Lung (tissue), 12 donors: ENCODE measurements around the gene PRX. TPM values are rescaled to one million over a fixed set of nuclear protein-coding genes. Genes with fewer than 3 reads are reported as not detected.

ENCODE experiments used
- ATAC-seq: fragments of 200-7000 bp; cut with Tn5 transposase; one replicate; pipeline ENCODE4 v1.9.1; 2020; ENCODE audit warnings: moderate number of reproducible peaks; ENCODE audit not compliant: insufficient read depth, low FRiP score
- DNase-seq, 3 donors: peaks; one replicate each; pipeline ENCODE4 v3.0.0-alpha.2; 2013 to 2017
- H3K27ac ChIP-seq, 2 donors: one replicate each; pipeline ENCODE4 v1.5.1; 2013; ENCODE audit warnings: mild to moderate bottlenecking in 2 of 2, moderate library complexity in 2 of 2, control low read depth in 1 of 2, inconsistent platforms in 1 of 2, low read depth in 1 of 2, low read length in 1 of 2
- H3K27me3 ChIP-seq, 3 donors: one replicate each; pipeline ENCODE4 v1.5.1; 2013; ENCODE audit warnings: low read length in 2 of 3; ENCODE audit not compliant: control insufficient read depth in 3 of 3, insufficient read depth in 3 of 3
- H3K36me3 ChIP-seq, 4 donors: one replicate each; pipeline ENCODE4 v1.5.1; 2013; ENCODE audit warnings: low read length in 4 of 4, mild to moderate bottlenecking in 1 of 4, moderate library complexity in 1 of 4; ENCODE audit not compliant: control insufficient read depth in 4 of 4, insufficient read depth in 4 of 4
- H3K4me1 ChIP-seq, 5 donors: one replicate each; pipeline ENCODE4 v1.5.1; 2013; ENCODE audit warnings: low read length in 5 of 5, mild to moderate bottlenecking in 2 of 5, moderate library complexity in 1 of 5; ENCODE audit not compliant: control insufficient read depth in 5 of 5, insufficient read depth in 5 of 5
- H3K4me3 ChIP-seq: one replicate; pipeline ENCODE4 v1.5.1; 2013; ENCODE audit warnings: mild to moderate bottlenecking, control low read depth, moderate library complexity
- H3K9ac ChIP-seq, 2 donors: one replicate each; pipeline ENCODE4 v1.5.1; 2013; ENCODE audit warnings: low read length in 2 of 2, control low read depth in 1 of 2; ENCODE audit not compliant: insufficient read depth in 1 of 2
- H3K9me3 ChIP-seq, 4 donors: one replicate each; pipeline ENCODE4 v1.5.1; 2013; ENCODE audit warnings: low read length in 3 of 4, mild to moderate bottlenecking in 1 of 4, moderate library complexity in 1 of 4; ENCODE audit not compliant: control insufficient read depth in 4 of 4, insufficient read depth in 3 of 4
- WGBS, 2 donors: extraction: QIAGEN DNeasy Blood & Tissue Kit; methylation state at CpG; one replicate each; pipeline ENCODE4 v1.1.7; 2013; 5-methylcytosine and 5-hydroxymethylcytosine counted together
- polyA plus RNA-seq, 2 donors: library from polyadenylated mRNA; stranded (reverse); fragments of 200-250 nt; gene quantifications; one replicate each; pipeline ENCODE4 v1.2.1, GENCODE V29; 2013
- total RNA-seq, 2 donors: library from RNA; depleted of rRNA in 1 of 2; stranded (reverse); fragments of >200 nt in 1 of 2; gene quantifications; one replicate each; pipeline ENCODE4 v1.2.1, GENCODE V29; 2014 to 2021
- TF ChIP-seq, protein P1 (sequence below): IDR thresholded peaks from 2 replicates; pipeline ENCODE4 v1.5.1; 2012; ENCODE audit warnings: mild to moderate bottlenecking; ENCODE audit errors: control extremely low read depth, extremely low read depth
- donor health status: control.
- donor health status: control.
- donor health status: Bipolar disorder and iron deficiency.
- donor health status: healthy.
- donor health status: DM: yes; HTN: yes; CAD: no.

The PRX gene
- total and polyA plus RNA-seq, 4 donors: 16.9 to 43.8 (median 27.9) TPM

- no peak for ATAC-seq
- WGBS, 2 donors: 81 to 84% methylated on average over 10 of the region's 10 CpGs
- Histone ChIP-seq H3K4me1 (peaks cover 0 to 8% (median 0%) of the 10 kb centered on the region in 5 donors), H3K36me3 (no peaks in the 10 kb centered on the region), H3K4me3 (no peak within 1 kb of the TSS), H3K9me3 (no peaks in the 10 kb centered on the region), H3K9ac (no peak within 1 kb of the TSS), H3K27me3 (no peaks in the 10 kb centered on the region), H3K27ac (no peak within 1 kb of the TSS)
- TF ChIP-seq, protein P1, sequence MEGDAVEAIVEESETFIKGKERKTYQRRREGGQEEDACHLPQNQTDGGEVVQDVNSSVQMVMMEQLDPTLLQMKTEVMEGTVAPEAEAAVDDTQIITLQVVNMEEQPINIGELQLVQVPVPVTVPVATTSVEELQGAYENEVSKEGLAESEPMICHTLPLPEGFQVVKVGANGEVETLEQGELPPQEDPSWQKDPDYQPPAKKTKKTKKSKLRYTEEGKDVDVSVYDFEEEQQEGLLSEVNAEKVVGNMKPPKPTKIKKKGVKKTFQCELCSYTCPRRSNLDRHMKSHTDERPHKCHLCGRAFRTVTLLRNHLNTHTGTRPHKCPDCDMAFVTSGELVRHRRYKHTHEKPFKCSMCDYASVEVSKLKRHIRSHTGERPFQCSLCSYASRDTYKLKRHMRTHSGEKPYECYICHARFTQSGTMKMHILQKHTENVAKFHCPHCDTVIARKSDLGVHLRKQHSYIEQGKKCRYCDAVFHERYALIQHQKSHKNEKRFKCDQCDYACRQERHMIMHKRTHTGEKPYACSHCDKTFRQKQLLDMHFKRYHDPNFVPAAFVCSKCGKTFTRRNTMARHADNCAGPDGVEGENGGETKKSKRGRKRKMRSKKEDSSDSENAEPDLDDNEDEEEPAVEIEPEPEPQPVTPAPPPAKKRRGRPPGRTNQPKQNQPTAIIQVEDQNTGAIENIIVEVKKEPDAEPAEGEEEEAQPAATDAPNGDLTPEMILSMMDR: no peak
- no peak for DNase-seq
Measured at GRCh38 chr19:40390084-40390742, 23.0 kb downstream of the PRX start, which contains the start of gene HIPK4. Gene HIPK4 (minus strand): TSS chr19:40390181. CDS start chr19:40389902, 279 bp downstream.

- no peak for ATAC-seq
- Histone ChIP-seq H3K9ac (no peak overlapping the region), H3K27me3 (no peaks in the 10 kb centered on the region), H3K4me1 (peaks cover 0 to 8% (median 0%) of the 10 kb centered on the region in 5 donors), H3K9me3 (no peaks in the 10 kb centered on the region), H3K36me3 (no peaks in the 10 kb centered on the region), H3K27ac (no peak overlapping the region), H3K4me3 (no peak overlapping the region)
- no peak for DNase-seq
- TF ChIP-seq, protein P1: no peak
- WGBS, 2 donors: 96 to 97% methylated on average over 33 of the region's 33 CpGs
Measured at GRCh38 chr19:40389404-40390083, 23.6 kb downstream of the PRX start.

- H3K4me1 ChIP-seq: peaks cover 0 to 8% (median 0%) of the 10 kb centered on the region in 5 donors
- no peaks in the 10 kb centered on the region for H3K9me3 ChIP-seq
- TF ChIP-seq, protein P1: no peak
- no peaks in the 10 kb centered on the region for H3K27me3 ChIP-seq
- H3K27ac ChIP-seq: no peak overlapping the region
- no peaks in the 10 kb centered on the region for H3K36me3 ChIP-seq
- no peak overlapping the region for H3K9ac ChIP-seq
- DNase-seq (no peak), ATAC-seq (no peak)
- H3K4me3 ChIP-seq: no peak overlapping the region
- 90 to 97% methylated on average over 3 of the region's 3 CpGs for WGBS, 2 donors
Measured at GRCh38 chr19:40388481-40388880, 24.7 kb downstream of the PRX start.
